Measurements from ENCODE around the gene LMBRD2. TPM values are rescaled to one million over a fixed set of nuclear protein-coding genes. Genes with fewer than 3 reads are reported as not detected.

LMBRD2 gene
- polyA plus RNA-seq, 1 of the 3 experiments (the other 2 are of a cell fraction), result 1.6 TPM

DNA sequence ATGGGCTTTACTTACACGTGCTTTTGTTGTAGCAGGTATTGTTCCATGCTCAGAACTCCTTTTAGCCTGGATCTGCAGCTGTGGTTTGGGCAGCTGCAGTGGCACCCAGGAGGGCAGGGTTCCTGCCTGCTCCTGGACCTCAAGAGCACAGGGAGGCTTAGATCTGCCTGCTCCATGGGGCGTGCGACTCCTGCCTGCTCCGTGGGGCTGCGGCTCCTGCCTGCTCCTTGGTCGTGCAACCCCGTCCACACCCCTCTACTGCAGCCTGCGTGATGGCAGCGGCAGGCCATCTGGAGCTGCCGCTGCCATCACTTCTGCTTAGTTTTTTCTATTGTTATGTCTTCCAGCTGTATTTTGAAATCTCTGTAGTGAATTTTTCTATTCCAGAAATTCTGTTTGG is 73.3 kb downstream of the LMBRD2 start:
- no peaks in the 10 kb centered on the region for H3K36me3 ChIP-seq (replicated peaks in 1 of 2; ENCODE audit: control insufficient read depth in 1 of 2, insufficient read depth in 2 of 2, low read length in 1 of 2)
- H3K9me3 ChIP-seq, result no peaks in the 10 kb centered on the region
- H2AFZ ChIP-seq (ENCODE audit: low read depth), result no peak overlapping the region
- H3K4me2 ChIP-seq, result no peak overlapping the region
- peaks cover 0 to 4% of the 10 kb centered on the region in 2 experiments; a peak in 2 of 4 replicates for H3K4me1 ChIP-seq (ENCODE audit: control insufficient read depth in 1 of 2, insufficient read depth in 2 of 2, low read depth in 1 of 2, low read length in 1 of 2)
- 31% methylated on average over 8 of the region's 10 CpGs for WGBS (ENCODE audit: low lambda C conversion rate)
- TF ChIP-seq RXRA (IDR thresholded peaks at IDR 0.05; ENCODE audit: borderline replicate concordance, low read depth) (no peak), FOXJ3 (CRISPR knock-in tag; IDR thresholded peaks at IDR 0.05) (no peak), YY1 (IDR thresholded peaks at IDR 0.05; ENCODE audit: low read depth) (no peak), POLR2AphosphoS5 (IDR thresholded peaks at IDR 0.05; ENCODE audit: low read depth, low read length) (no peak), RFX5 (IDR thresholded peaks at IDR 0.05; ENCODE audit: low read length) (no peak), TCF12 (IDR thresholded peaks at IDR 0.05) (no peak), MXI1 (IDR thresholded peaks at IDR 0.05; ENCODE audit: low read depth, low read length) (no peak), GABPA (IDR thresholded peaks at IDR 0.05; ENCODE audit: low read depth) (no peak), EZH2phosphoT487 (IDR thresholded peaks at IDR 0.05; ENCODE audit: borderline replicate concordance, low read depth) (no peak), TAF1 (IDR thresholded peaks at IDR 0.05; ENCODE audit: borderline replicate concordance, low read depth, low read length) (no peak), SIN3A (IDR thresholded peaks at IDR 0.05; ENCODE audit: borderline replicate concordance, low read depth, low read length) (no peak)
- TF ChIP-seq, protein P1, sequence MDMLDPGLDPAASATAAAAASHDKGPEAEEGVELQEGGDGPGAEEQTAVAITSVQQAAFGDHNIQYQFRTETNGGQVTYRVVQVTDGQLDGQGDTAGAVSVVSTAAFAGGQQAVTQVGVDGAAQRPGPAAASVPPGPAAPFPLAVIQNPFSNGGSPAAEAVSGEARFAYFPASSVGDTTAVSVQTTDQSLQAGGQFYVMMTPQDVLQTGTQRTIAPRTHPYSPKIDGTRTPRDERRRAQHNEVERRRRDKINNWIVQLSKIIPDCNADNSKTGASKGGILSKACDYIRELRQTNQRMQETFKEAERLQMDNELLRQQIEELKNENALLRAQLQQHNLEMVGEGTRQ (IDR thresholded peaks at IDR 0.05; ENCODE audit: borderline replicate concordance, low read depth, low read length), result no peak
- TF ChIP-seq, protein P2, sequence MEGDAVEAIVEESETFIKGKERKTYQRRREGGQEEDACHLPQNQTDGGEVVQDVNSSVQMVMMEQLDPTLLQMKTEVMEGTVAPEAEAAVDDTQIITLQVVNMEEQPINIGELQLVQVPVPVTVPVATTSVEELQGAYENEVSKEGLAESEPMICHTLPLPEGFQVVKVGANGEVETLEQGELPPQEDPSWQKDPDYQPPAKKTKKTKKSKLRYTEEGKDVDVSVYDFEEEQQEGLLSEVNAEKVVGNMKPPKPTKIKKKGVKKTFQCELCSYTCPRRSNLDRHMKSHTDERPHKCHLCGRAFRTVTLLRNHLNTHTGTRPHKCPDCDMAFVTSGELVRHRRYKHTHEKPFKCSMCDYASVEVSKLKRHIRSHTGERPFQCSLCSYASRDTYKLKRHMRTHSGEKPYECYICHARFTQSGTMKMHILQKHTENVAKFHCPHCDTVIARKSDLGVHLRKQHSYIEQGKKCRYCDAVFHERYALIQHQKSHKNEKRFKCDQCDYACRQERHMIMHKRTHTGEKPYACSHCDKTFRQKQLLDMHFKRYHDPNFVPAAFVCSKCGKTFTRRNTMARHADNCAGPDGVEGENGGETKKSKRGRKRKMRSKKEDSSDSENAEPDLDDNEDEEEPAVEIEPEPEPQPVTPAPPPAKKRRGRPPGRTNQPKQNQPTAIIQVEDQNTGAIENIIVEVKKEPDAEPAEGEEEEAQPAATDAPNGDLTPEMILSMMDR (IDR thresholded peaks at IDR 0.05), result no peak
- TF ChIP-seq, protein P3, sequence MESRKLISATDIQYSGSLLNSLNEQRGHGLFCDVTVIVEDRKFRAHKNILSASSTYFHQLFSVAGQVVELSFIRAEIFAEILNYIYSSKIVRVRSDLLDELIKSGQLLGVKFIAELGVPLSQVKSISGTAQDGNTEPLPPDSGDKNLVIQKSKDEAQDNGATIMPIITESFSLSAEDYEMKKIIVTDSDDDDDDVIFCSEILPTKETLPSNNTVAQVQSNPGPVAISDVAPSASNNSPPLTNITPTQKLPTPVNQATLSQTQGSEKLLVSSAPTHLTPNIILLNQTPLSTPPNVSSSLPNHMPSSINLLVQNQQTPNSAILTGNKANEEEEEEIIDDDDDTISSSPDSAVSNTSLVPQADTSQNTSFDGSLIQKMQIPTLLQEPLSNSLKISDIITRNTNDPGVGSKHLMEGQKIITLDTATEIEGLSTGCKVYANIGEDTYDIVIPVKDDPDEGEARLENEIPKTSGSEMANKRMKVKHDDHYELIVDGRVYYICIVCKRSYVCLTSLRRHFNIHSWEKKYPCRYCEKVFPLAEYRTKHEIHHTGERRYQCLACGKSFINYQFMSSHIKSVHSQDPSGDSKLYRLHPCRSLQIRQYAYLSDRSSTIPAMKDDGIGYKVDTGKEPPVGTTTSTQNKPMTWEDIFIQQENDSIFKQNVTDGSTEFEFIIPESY (IDR thresholded peaks at IDR 0.05; ENCODE audit: borderline replicate concordance, low read depth), result no peak
- TF ChIP-seq, protein P4, sequence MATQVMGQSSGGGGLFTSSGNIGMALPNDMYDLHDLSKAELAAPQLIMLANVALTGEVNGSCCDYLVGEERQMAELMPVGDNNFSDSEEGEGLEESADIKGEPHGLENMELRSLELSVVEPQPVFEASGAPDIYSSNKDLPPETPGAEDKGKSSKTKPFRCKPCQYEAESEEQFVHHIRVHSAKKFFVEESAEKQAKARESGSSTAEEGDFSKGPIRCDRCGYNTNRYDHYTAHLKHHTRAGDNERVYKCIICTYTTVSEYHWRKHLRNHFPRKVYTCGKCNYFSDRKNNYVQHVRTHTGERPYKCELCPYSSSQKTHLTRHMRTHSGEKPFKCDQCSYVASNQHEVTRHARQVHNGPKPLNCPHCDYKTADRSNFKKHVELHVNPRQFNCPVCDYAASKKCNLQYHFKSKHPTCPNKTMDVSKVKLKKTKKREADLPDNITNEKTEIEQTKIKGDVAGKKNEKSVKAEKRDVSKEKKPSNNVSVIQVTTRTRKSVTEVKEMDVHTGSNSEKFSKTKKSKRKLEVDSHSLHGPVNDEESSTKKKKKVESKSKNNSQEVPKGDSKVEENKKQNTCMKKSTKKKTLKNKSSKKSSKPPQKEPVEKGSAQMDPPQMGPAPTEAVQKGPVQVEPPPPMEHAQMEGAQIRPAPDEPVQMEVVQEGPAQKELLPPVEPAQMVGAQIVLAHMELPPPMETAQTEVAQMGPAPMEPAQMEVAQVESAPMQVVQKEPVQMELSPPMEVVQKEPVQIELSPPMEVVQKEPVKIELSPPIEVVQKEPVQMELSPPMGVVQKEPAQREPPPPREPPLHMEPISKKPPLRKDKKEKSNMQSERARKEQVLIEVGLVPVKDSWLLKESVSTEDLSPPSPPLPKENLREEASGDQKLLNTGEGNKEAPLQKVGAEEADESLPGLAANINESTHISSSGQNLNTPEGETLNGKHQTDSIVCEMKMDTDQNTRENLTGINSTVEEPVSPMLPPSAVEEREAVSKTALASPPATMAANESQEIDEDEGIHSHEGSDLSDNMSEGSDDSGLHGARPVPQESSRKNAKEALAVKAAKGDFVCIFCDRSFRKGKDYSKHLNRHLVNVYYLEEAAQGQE (IDR thresholded peaks at IDR 0.05; ENCODE audit: low read depth, low read length), result no peak
- H3F3A ChIP-seq (replicated peaks; ENCODE audit: insufficient read depth), result no peaks in the 10 kb centered on the region
- ChIA-PET POLR2A (no interaction called here), CTCF (interaction anchor here (0.5 to 2.8 kb wide), 49 partner anchors 9 to 927 kb away, joined by 3 to 34 read pairs (median 4); partner anchors contain the start of genes LMBRD2, NADK2, RANBP3L and SKP2)
- no peak for DNase-seq
- no peak overlapping the region for H3K27ac ChIP-seq (ENCODE audit: low read depth in 2 of 2, low read length in 1 of 2)
- no peaks in the 10 kb centered on the region for H4K20me1 ChIP-seq (ENCODE audit: insufficient read depth)
- no peaks in the 10 kb centered on the region; the same call in 1 of the 2 replicates for H3K27me3 ChIP-seq (ENCODE audit: insufficient read depth)
- no peaks in the 10 kb centered on the region for H3K79me2 ChIP-seq (ENCODE audit: insufficient read depth)
- H3K9ac ChIP-seq, result no peak overlapping the region
- no peaks in the 10 kb centered on the region for H3K9me2 ChIP-seq
- no peak overlapping the region for H3K4me3 ChIP-seq (ENCODE audit: low read depth in 2 of 2, low read length in 1 of 2)

Measured in SK-N-SH (cell line).